Progenitor cell of endocrine pancreas (in vitro differentiated cells): ENCODE results near the gene RHO. TPM values are rescaled to one million over a fixed set of nuclear protein-coding genes. Genes with fewer than 3 reads are reported as not detected.

Experiments
- DNase-seq: peaks from one replicate; pipeline ENCODE4 v3.0.0; 2021; ENCODE audit warnings: low spot score; ENCODE audit not compliant: unreplicated experiment
- H3K27ac Mint-ChIP-seq: 2 replicates; pipeline ENCODE4 v1.8.0; 2021; ENCODE audit warnings: mild to moderate bottlenecking, moderate library complexity, mixed read lengths
- H3K27me3 Mint-ChIP-seq: 2 replicates; pipeline ENCODE4 v1.8.0; 2021; ENCODE audit warnings: mixed read lengths
- H3K36me3 Mint-ChIP-seq: 2 replicates; pipeline ENCODE4 v1.8.0; 2022; ENCODE audit warnings: mixed read lengths; ENCODE audit not compliant: insufficient read depth
- H3K4me1 Mint-ChIP-seq: 2 replicates; pipeline ENCODE4 v1.8.0; 2021; ENCODE audit warnings: low read depth, mixed read lengths
- H3K4me3 Mint-ChIP-seq: 2 replicates; pipeline ENCODE4 v1.8.0; 2021; ENCODE audit warnings: low read depth, mild to moderate bottlenecking, moderate library complexity, mixed read lengths
- H3K9me3 Mint-ChIP-seq: 2 replicates; pipeline ENCODE4 v1.8.0; 2021; ENCODE audit warnings: low read depth, mixed read lengths
- total RNA-seq: library from RNA; stranded (reverse); gene quantifications from 2 replicates; pipeline ENCODE4 v1.2.1, GENCODE V29; 2021
- TF ChIP-seq, protein P1 (sequence below): fragments of 200-600 bp; sonication (generic); IDR thresholded peaks from one replicate; pipeline ENCODE4 v1.5.0; 2021; ENCODE audit warnings: antibody characterized with exemption, mild to moderate bottlenecking; ENCODE audit not compliant: unreplicated experiment

Gene RHO
- total RNA-seq, 1 donor from 2014 or later = 0.10 TPM

DNA sequence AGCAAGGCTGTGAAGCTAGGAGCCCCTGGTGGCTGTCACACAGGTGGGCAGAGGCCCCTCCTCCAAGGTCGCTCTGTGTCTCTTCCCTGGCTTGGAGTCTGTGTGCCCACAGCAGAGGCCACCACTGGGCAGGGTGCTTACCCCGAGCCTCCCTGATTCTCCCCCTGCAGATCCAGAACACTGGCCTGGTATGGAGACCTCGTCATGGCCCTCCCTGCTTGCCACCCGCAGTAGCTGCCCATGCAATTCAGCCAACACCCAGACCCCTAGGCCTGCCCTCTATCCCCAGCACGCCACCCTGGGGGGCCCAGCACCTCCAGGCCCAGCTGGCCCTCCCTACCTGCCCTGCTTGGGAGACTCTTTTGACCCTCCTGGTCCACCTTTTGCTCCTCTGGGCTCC lies 5.5 kb upstream of the RHO start:
- H3K27ac Mint-ChIP-seq = no peak overlapping the region
- TF ChIP-seq, protein P1, sequence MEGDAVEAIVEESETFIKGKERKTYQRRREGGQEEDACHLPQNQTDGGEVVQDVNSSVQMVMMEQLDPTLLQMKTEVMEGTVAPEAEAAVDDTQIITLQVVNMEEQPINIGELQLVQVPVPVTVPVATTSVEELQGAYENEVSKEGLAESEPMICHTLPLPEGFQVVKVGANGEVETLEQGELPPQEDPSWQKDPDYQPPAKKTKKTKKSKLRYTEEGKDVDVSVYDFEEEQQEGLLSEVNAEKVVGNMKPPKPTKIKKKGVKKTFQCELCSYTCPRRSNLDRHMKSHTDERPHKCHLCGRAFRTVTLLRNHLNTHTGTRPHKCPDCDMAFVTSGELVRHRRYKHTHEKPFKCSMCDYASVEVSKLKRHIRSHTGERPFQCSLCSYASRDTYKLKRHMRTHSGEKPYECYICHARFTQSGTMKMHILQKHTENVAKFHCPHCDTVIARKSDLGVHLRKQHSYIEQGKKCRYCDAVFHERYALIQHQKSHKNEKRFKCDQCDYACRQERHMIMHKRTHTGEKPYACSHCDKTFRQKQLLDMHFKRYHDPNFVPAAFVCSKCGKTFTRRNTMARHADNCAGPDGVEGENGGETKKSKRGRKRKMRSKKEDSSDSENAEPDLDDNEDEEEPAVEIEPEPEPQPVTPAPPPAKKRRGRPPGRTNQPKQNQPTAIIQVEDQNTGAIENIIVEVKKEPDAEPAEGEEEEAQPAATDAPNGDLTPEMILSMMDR = no peak
- no peaks in the 10 kb centered on the region for H3K27me3 Mint-ChIP-seq
- DNase-seq = no peak
- no peaks in the 10 kb centered on the region for H3K4me1 Mint-ChIP-seq
- H3K4me3 Mint-ChIP-seq = no peak overlapping the region
- H3K9me3 Mint-ChIP-seq = no peaks in the 10 kb centered on the region
- no peaks in the 10 kb centered on the region for H3K36me3 Mint-ChIP-seq

DNA sequence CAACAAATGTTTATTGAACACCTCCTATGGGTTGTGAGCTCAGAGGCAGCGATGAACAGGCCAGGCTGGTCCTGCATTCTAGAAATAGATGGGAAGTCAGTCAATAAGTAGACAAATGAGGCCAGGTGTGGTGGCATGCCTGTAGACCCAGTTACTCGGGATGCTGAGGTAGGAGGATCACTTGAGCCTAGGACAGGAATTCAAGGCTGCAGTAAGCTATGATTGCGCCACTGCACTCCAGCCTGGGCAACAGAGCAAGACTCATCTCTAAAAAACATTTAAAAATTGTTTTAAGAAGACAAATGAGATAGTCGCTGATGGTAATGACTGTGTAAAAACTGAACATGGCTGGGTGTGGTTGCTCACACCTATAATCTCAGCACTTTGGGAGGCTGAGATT lies 4.4 kb upstream of the RHO start:
- Mint-ChIP-seq H3K36me3 (no peaks in the 10 kb centered on the region), H3K9me3 (no peaks in the 10 kb centered on the region), H3K27ac (no peak overlapping the region), H3K4me1 (no peaks in the 10 kb centered on the region), H3K4me3 (no peak overlapping the region), H3K27me3 (no peaks in the 10 kb centered on the region)
- no peak for DNase-seq
- TF ChIP-seq, protein P1 = no peak

DNA sequence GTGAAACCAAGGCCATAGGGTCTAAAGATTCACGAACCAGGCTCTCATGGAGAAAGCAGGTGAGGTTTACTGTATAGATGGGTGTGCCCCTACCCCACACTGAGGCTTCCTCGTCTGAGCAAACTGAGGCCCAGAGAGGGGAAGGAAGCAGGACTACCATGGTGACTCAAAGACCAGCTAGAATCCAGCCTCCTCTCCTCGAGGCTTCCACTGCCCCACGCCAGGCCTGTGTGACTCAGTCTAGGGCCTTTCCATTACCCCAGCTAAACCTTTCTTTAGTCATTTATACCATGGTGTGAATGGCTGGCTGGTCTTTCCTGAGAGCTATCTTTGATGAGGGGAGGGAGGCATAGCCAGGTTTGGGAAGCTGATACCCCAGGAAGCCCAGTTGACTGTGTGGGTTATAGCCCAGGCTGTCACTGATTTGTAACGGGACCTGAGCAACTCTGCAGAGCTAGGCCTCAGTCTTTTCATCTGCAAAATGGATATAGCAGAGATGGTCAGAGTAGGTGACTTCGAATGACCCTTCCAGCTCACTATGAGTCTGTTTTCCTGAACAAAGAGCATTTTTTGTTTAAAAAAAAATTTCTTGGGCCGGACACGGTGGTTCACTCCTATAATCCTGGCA lies 3.0 kb upstream of the RHO start:
- no peaks in the 10 kb centered on the region for H3K36me3 Mint-ChIP-seq

DNA sequence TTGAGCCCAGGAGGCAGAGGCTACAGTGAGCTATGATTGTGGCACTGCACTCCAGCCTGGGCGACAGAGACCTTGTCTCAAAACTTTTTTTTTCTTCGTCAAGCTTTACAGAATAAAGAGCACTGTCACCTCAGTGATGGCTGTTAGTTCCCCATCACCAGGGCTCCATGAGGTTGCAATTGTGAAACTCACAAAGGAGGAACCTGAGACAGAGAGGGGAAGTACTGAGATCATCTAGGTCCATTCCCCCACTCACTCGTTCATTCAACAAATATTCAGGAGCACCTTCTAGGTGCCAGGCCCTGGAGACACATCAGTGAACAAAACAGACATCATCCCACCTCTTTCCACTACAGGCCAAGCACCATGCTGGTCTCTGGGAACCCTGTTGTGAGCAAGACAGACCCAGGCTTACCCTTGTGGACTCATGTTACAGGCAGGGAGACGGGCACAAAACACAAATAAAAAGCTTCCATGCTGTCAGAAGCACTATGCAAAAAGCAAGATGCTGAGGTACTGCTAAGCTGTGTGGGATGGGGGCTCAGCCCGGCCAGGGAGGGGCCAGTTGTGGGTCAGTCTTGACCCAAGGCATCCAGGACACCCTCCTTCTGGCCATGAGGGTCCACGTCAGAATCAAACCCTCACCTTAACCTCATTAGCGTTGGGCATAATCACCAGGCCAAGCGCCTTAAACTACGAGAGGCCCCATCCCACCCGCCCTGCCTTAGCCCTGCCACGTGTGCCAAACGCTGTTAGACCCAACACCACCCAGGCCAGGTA lies 2.1 kb upstream of the RHO start:
- Mint-ChIP-seq H3K9me3 (no peaks in the 10 kb centered on the region), H3K36me3 (no peaks in the 10 kb centered on the region), H3K4me3 (no peak overlapping the region), H3K27ac (no peak overlapping the region), H3K4me1 (peaks cover 9% of the 10 kb centered on the region), H3K27me3 (no peaks in the 10 kb centered on the region)
- TF ChIP-seq, protein P1 = no peak
- no peak for DNase-seq

More for the DNA sequence above, 3.0 kb upstream of the RHO start:
- Mint-ChIP-seq H3K27ac (no peak overlapping the region), H3K4me1 (peaks cover 6% of the 10 kb centered on the region), H3K27me3 (no peaks in the 10 kb centered on the region), H3K4me3 (no peak overlapping the region), H3K9me3 (no peaks in the 10 kb centered on the region)
- TF ChIP-seq, protein P1 = no peak
- no peak for DNase-seq

DNA sequence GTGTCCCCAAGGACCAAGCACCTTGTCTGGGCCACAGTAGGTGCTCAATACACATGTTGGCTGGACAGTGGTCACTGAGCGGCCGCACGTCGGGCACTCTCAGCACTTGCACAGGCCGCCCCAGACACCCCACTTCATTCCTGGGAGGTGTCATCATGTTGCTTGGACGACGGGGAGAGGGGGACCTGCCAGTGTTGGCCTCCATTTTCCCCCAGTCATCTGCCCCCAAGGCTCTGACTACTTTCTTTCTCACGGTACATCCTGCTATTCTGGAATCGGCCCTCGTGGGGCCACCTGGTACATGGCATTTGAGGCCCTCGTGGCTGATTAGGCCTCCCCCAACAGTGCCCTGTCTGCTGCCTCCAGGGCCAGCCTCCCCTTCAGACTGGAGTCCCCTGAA lies 1.2 kb upstream of the RHO start:
- TF ChIP-seq, protein P1 = no peak
- H3K36me3 Mint-ChIP-seq = no peaks in the 10 kb centered on the region
- no peaks in the 10 kb centered on the region for H3K9me3 Mint-ChIP-seq
- no peak overlapping the region for H3K27ac Mint-ChIP-seq
- no peak for DNase-seq
- peaks cover 9% of the 10 kb centered on the region for H3K4me1 Mint-ChIP-seq
- H3K27me3 Mint-ChIP-seq = no peaks in the 10 kb centered on the region
- H3K4me3 Mint-ChIP-seq = no peak overlapping the region
